ENCODE results near the gene CLMN. TPM values are rescaled to one million over a fixed set of nuclear protein-coding genes. Genes with fewer than 3 reads are reported as not detected.

CLMN gene
- polyA plus RNA-seq, 3 donors: 22.0 to 33.7 (median 23.2) TPM

DNA sequence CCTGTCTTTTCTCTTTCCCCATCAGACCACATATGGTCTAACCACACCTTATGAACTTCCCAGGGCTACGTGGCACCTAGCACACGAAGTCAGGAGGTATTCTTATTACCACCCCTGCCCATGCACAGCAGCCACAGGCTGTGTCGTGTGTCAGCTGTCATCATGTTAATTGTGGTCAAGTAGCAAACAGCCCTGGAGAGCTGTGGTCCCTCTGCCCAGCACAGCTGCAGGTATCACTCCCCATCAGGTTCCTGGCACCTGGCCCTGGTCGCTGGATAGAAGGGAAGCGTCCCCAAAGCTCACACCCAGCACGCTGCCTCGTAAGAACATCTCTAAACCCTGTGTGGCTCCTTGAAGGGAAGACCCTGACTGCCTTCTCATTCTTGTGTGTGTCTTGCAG, 45.4 kb downstream of the CLMN start:
- H3K4me3 Mint-ChIP-seq: no peak overlapping the region
- H3K27me3 Mint-ChIP-seq (ENCODE audit: low read depth in 3 of 3): peaks cover 0 to 3% (median 1%) of the 10 kb centered on the region in 3 donors
- H3K27ac ChIP-seq (ENCODE audit: low read depth in 1 of 2, low read length in 2 of 2): no peak overlapping the region
- H3K9me3 ChIP-seq (replicated peaks in 1 of 2; ENCODE audit: control insufficient read depth in 1 of 2, insufficient read depth in 1 of 2, low read length in 2 of 2): no peaks in the 10 kb centered on the region
- H2AFZ ChIP-seq (ENCODE audit: insufficient read depth, low read depth, low read length, poor library complexity, severe bottlenecking): no peak overlapping the region
- no peaks in the 10 kb centered on the region for H3K4me1 ChIP-seq (ENCODE audit: control insufficient read depth in 1 of 2, insufficient read depth in 2 of 2, low read length in 2 of 2)
- no peak overlapping the region for H3K4me2 ChIP-seq (replicated peaks; ENCODE audit: extremely low read depth, low read length, poor library complexity, severe bottlenecking)
- 97% methylated on average over 4 of the region's 7 CpGs for WGBS (ENCODE audit: insufficient coverage)
- peaks cover 83% of the 10 kb centered on the region for H4K20me1 ChIP-seq (ENCODE audit: insufficient read depth, low read length)
- H3K36me3 ChIP-seq (replicated peaks in 1 of 2; ENCODE audit: control insufficient read depth in 1 of 2, insufficient read depth in 2 of 2, low read length in 2 of 2): no peaks in the 10 kb centered on the region
- no peak for DNase-seq
- no peak overlapping the region for H3K4me3 ChIP-seq (replicated peaks in 1 of 3; ENCODE audit: low read depth in 2 of 3, low read length in 3 of 3)
- H3K9ac ChIP-seq (ENCODE audit: insufficient read depth, low read length, poor library complexity, severe bottlenecking): no peak overlapping the region
- no peaks in the 10 kb centered on the region for H3K4me1 Mint-ChIP-seq
- TF ChIP-seq, protein P1, sequence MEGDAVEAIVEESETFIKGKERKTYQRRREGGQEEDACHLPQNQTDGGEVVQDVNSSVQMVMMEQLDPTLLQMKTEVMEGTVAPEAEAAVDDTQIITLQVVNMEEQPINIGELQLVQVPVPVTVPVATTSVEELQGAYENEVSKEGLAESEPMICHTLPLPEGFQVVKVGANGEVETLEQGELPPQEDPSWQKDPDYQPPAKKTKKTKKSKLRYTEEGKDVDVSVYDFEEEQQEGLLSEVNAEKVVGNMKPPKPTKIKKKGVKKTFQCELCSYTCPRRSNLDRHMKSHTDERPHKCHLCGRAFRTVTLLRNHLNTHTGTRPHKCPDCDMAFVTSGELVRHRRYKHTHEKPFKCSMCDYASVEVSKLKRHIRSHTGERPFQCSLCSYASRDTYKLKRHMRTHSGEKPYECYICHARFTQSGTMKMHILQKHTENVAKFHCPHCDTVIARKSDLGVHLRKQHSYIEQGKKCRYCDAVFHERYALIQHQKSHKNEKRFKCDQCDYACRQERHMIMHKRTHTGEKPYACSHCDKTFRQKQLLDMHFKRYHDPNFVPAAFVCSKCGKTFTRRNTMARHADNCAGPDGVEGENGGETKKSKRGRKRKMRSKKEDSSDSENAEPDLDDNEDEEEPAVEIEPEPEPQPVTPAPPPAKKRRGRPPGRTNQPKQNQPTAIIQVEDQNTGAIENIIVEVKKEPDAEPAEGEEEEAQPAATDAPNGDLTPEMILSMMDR (IDR thresholded peaks at IDR 0.05): no peak
- H3K27ac Mint-ChIP-seq: no peak overlapping the region
- intact Hi-C loops (cut with micrococcal nuclease): no loop called here
- H3K79me2 ChIP-seq (ENCODE audit: insufficient read depth, low read length): no peaks in the 10 kb centered on the region
- no peaks in the 10 kb centered on the region for H3K9me3 Mint-ChIP-seq
- H3K36me3 Mint-ChIP-seq: peaks cover 0 to 8% of the 10 kb centered on the region in 2 donors
- H3K27me3 ChIP-seq (ENCODE audit: control insufficient read depth in 2 of 2, insufficient read depth in 2 of 2, low read length in 2 of 2): no peaks in the 10 kb centered on the region

DNA sequence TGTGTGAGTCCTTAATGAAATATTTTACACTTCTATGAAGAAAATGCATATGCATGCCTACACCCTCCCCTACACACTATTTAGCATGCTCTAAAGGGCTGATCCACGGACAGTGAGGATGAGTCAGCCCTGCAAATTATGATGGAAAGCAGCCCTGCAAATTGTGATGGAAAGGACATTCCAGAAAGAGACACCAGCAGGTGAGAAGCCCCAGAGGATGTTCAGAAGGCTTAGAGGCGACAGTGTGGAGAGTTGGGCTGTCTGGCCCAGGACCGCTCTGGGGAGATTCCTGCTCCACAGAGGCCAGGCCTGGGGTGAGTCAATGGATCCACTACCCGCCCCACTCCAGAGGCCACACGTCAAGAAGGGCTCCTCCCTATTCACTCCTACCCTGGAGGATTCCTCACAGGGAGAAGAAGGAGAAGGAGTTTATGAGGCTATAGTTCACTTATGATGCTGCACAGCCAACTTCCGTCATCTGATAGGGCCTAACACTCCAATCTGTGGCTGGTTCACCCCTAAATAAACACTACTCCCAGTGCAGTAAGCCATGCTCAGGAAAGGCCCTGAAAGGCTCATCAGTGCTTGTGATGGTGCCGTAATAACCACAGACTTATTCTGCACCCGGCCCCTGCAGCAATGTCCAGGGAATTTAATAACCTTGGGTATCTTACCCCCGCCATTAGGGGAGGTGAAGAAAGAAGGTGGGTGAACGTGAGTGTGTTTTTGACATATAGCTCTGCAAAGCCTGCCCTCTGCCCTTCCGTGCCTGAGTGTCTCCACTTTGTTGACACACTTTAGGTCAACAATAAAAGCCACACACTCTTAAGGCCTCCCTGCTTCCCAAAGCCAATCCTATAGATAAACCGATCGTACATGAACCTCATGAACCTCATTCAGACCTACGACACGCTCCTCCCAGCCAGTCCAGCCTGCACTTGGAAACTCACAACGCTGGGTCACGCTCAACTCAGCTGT, 46.4 kb downstream of the CLMN start:
- Histone ChIP-seq H2AFZ (ENCODE audit: insufficient read depth, low read depth, low read length, poor library complexity, severe bottlenecking) (no peak overlapping the region), H3K9ac (ENCODE audit: insufficient read depth, low read length, poor library complexity, severe bottlenecking) (no peak overlapping the region), H3K4me1 (ENCODE audit: control insufficient read depth in 1 of 2, insufficient read depth in 2 of 2, low read length in 2 of 2) (no peaks in the 10 kb centered on the region), H4K20me1 (ENCODE audit: insufficient read depth, low read length) (peaks cover 80% of the 10 kb centered on the region), H3K79me2 (ENCODE audit: insufficient read depth, low read length) (no peaks in the 10 kb centered on the region), H3K4me3 (replicated peaks in 1 of 3; ENCODE audit: low read depth in 2 of 3, low read length in 3 of 3) (no peak overlapping the region), H3K27me3 (ENCODE audit: control insufficient read depth in 2 of 2, insufficient read depth in 2 of 2, low read length in 2 of 2) (no peaks in the 10 kb centered on the region), H3K9me3 (replicated peaks in 1 of 2; ENCODE audit: control insufficient read depth in 1 of 2, insufficient read depth in 1 of 2, low read length in 2 of 2) (no peaks in the 10 kb centered on the region), H3K36me3 (replicated peaks in 1 of 2; ENCODE audit: control insufficient read depth in 1 of 2, insufficient read depth in 2 of 2, low read length in 2 of 2) (no peaks in the 10 kb centered on the region), H3K4me2 (replicated peaks; ENCODE audit: extremely low read depth, low read length, poor library complexity, severe bottlenecking) (no peak overlapping the region), H3K27ac (ENCODE audit: low read depth in 1 of 2, low read length in 2 of 2) (no peak overlapping the region)
- 99% methylated on average over 9 of the region's 17 CpGs for WGBS (ENCODE audit: insufficient coverage)
- peaks cover 0 to 8% of the 10 kb centered on the region in 2 donors for H3K36me3 Mint-ChIP-seq
- peaks cover 0 to 3% (median 1%) of the 10 kb centered on the region in 3 donors for H3K27me3 Mint-ChIP-seq (ENCODE audit: low read depth in 3 of 3)
- TF ChIP-seq, protein P1 (IDR thresholded peaks at IDR 0.05): no peak
- peaks cover 2% of the 10 kb centered on the region for H3K4me1 Mint-ChIP-seq
- no peaks in the 10 kb centered on the region for H3K9me3 Mint-ChIP-seq
- H3K4me3 Mint-ChIP-seq: no peak overlapping the region
- DNase-seq: no peak
- no peak overlapping the region for H3K27ac Mint-ChIP-seq
- intact Hi-C loops (cut with micrococcal nuclease): no loop called here
